ENCODE measurements around the gene P3H3.

DNA sequence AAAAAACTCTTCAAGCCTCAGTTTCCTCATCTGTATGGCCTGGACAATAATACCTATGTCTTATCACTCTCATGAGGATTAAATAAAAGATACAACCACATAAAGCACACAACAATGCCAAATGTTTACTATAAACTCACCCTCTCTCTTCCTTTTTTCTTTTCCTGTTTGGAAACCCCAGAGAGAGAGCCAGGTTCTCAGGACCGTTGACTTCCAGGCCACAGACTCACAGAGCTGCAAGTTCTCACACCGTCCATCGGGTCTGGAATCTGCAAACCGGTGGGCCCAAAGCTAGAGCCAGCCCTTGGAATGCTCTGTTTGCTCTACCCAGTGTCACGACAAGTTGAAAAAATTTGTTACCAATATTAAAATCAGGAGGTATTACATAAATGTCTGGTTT, 43.4 kb upstream of the P3H3 start:
- TF ChIP-seq, protein P1, sequence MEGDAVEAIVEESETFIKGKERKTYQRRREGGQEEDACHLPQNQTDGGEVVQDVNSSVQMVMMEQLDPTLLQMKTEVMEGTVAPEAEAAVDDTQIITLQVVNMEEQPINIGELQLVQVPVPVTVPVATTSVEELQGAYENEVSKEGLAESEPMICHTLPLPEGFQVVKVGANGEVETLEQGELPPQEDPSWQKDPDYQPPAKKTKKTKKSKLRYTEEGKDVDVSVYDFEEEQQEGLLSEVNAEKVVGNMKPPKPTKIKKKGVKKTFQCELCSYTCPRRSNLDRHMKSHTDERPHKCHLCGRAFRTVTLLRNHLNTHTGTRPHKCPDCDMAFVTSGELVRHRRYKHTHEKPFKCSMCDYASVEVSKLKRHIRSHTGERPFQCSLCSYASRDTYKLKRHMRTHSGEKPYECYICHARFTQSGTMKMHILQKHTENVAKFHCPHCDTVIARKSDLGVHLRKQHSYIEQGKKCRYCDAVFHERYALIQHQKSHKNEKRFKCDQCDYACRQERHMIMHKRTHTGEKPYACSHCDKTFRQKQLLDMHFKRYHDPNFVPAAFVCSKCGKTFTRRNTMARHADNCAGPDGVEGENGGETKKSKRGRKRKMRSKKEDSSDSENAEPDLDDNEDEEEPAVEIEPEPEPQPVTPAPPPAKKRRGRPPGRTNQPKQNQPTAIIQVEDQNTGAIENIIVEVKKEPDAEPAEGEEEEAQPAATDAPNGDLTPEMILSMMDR (IDR thresholded peaks at IDR 0.05) = no peak
- no peak for TF ChIP-seq POLR2AphosphoS5 (IDR thresholded peaks at IDR 0.05)

Data from breast epithelium (tissue), 3 donors.